GM12872 (cell line): ENCODE data around the gene ACIN1.

Experiments used
- CTCF ChIP-seq: IDR thresholded peaks from 3 replicates; pipeline ENCODE4 v1.5.1; 2011; ENCODE audit warnings: low read depth, mild to moderate bottlenecking, low read length, moderate library complexity; ENCODE audit not compliant: insufficient read depth

The ACIN1 gene

DNA sequence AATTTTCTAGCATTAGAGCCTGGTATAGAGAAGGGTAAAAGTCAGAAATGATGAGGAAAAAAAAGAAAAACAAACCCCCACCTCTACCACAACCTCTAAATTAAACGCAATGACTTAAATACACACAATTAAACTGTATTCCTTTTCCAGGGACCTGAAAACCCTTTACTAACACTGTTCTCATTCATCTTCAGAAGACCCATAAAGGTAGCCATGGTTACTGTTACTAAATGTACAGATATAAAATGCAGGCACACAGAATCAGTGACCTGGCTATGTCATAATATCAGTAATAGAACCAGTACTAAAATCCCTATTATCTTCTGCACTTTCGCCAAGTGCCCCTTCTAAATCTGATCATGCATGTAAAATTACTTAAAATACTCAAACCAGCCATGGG is 1.4 kb downstream of the ACIN1 start:
- TF ChIP-seq CTCF = no peak

DNA sequence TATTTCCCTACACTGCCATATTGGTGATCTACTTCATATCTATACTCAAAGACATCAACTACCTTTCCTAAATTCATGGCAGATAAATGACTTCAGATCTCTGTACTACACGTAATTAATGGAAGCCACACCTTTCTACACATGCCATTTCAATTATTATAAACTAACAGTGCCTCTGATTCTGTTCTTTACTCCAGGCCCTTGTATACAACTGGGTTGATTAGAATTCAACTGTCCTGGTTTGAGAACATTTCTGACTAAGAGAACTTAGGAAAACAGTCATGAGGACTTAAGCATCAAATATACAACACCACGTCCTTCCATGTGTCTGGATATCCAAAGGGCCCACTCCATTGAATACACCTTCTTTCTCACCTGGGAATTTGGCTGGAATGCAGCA is 1.8 kb downstream of the ACIN1 start:
- no peak for TF ChIP-seq CTCF

DNA sequence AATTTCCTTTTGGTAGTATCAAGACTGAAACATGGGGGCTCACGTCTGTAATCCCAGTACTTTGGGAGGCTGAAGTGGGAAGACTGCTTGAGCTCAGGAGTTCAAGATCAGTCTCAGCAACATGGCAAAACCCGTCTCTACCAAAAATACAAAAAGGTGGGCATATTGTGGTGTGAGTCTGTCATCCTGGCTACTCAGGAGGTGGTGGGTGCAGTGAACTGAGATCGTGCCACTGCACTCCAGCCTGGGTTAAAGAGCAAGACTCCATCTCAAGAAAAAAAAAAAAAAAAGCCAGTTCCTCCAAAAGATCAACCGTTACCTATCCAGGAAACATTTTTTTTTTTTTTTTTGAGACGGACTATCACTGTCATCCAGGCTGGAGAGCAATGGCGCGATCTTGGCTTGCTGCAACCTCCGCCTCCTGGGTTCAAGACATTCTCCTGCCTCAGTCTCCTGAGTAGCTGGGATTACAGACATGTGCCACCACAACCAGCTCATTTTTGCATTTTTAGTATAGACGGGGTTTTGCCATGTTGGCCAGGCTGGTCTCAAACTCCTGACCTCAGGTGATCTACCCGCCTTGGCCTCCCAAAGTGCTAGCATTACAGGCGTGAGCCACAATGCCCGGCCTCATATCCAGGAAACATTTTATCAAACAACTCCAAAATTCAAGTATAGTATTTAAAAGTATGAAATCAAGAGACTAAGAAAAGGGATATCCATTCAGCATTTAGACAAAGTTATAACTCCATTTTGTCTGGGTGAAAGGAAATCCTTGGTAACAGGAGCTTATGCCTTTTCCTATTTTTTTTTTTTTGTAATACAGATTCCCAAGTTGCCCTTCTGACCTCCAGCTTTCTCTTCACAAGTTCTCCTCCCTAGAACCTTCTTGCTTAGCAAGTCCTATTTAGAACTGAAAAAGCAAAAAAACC is 3.4 kb downstream of the ACIN1 start:
- TF ChIP-seq CTCF = no peak

GRCh38 chr14:23090254-23090636 is 4.7 kb downstream of the ACIN1 start:
- TF ChIP-seq CTCF = no peak

DNA sequence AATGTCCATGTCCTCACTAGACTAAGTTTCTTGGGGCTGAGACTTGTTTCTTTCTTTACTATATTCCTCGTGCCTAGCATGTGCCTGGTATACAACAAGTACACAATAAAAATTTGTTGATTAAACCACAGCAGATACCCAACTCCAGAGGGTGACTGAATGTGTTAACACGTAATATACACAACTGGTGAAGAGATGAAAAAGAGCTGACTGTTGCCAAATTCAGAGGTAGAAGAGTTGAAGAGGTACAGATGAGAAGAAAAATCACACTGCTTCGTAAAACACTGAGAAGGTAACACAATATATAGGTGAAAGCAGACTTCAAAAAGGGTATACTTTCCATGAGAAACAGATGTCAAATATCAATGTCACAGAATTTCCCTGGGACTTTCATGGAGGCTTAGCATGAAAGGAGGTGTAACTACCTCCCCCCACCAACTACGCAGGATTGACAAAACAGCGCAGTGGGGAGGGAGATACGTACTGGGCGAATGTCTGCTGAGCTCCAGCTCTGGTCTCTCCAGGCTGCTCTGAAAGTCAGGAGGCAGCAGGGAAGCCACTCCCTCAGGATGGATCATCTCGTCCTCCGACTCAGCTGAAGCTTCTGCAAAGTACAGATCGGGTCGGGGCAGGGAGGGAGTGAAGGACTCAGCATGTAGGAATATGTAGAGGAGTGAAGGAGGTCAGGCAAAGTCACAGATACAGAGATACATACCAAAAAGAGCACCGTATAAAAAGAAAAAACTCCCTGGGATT is 5.3 kb downstream of the ACIN1 start:
- TF ChIP-seq CTCF = no peak

DNA sequence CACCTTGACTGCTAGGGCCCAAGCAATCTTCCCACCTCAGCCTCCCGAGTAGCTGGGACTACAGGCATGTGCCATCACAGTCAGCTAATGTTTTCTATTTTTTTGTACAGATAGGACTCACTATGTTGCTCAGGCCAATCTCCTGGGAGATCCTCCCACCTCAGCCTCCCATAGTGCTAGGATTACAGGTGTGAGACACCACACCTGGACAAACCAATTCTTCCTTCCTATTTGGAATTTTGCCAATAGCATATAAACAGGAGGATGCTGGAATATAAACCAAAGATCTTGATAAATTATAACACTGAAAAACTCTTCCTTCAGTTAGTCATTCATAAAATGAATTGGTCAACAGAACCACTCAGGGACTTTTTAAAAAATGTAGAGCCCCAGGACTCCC is 8.4 kb downstream of the ACIN1 start:
- TF ChIP-seq CTCF = no peak

DNA sequence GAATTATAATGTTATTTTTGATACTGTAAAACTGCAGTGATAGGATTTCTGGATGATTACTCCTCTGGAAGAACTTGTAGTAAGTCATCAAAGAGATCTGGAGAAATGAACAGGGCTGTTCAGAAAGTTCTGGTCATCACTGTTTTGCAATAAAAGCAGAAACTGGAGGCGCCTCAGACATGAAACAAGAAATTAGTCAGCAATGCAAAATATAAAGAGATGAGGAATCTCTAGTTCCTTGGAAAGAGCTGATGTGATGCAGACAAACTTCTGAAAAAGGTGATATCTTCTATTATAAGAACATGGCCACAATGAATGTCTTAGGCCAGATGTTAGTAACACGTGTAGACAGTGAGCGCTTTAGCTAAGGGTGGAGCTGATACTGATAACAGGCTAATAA is 9.5 kb downstream of the ACIN1 start:
- TF ChIP-seq CTCF = no peak
